ENCODE results near the gene AMBP. TPM values are rescaled to one million over a fixed set of nuclear protein-coding genes. Genes with fewer than 3 reads are reported as not detected.
A peak's percentile ranks its signal among the peaks of the same experiment; 100 is the strongest.

The AMBP gene
- total RNA-seq (2021) = 0.20 and 0.81 TPM in 2 replicates
- long read RNA-seq, partial matches to known transcripts = 0 of 4 reads
- long read RNA-seq, other reads (novel, unspliced or antisense) = 0 of 4 reads

- WGBS (ENCODE audit: extremely low coverage, insufficient read length, low lambda C conversion rate) = no CpG with 5 or more reads among the region's 16 CpGs
- H3K9ac ChIP-seq (ENCODE audit: extremely low read depth, insufficient read length, low read length) = no peak within 1 kb of the TSS
- no peak within 1 kb of the TSS for H2BK5ac ChIP-seq (ENCODE audit: insufficient read length, low read length)
- no peaks in the 10 kb centered on the region for H3K79me2 ChIP-seq (ENCODE audit: insufficient read depth, low read length)
- H3K79me1 ChIP-seq (ENCODE audit: insufficient read depth, low read depth, low read length, poor library complexity, severe bottlenecking) = no peaks in the 10 kb centered on the region
- H4K20me1 ChIP-seq (ENCODE audit: control insufficient read depth, insufficient read depth, insufficient read length) = no peaks in the 10 kb centered on the region
- H2BK12ac ChIP-seq (ENCODE audit: insufficient read length, low read depth, low read length) = no peak within 1 kb of the TSS
- no peak within 1 kb of the TSS for H4K91ac ChIP-seq (ENCODE audit: insufficient read length, low read depth, low read length)
- H3K36me3 Mint-ChIP-seq (ENCODE audit: insufficient read depth in 1 of 3, low read depth in 3 of 3) = no peaks in the 10 kb centered on the region
- no peak for DNase-seq
- H3K4me3 Mint-ChIP-seq = no peak within 1 kb of the TSS; a peak in 1 of 5 replicates
- no peak within 1 kb of the TSS for H3T11ph ChIP-seq (ENCODE audit: low read length)
- no peaks in the 10 kb centered on the region for H3K9me3 ChIP-seq (ENCODE audit: control insufficient read depth, low read depth, low read length)
- H3K14ac ChIP-seq (ENCODE audit: insufficient read depth, low read length) = no peak within 1 kb of the TSS; the same call in 1 of the 2 replicates
- H3K9me3 Mint-ChIP-seq = no peaks in the 10 kb centered on the region
- H2BK20ac ChIP-seq (ENCODE audit: low read depth, low read length, poor library complexity, severe bottlenecking) = no peak within 1 kb of the TSS
- no peak within 1 kb of the TSS for H4K8ac ChIP-seq (replicated peaks; ENCODE audit: insufficient read length, low read depth, low read length)
- H3K4me1 Mint-ChIP-seq = peaks cover 7 to 8% of the 10 kb centered on the region in 2 experiments; a peak in 3 of 4 replicates
- no peak within 1 kb of the TSS for H2BK15ac ChIP-seq (ENCODE audit: low read depth, low read length)
- H3K56ac ChIP-seq (ENCODE audit: insufficient read length, low read depth, low read length) = no peak within 1 kb of the TSS
- peaks cover 41% of the 10 kb centered on the region for H3K27me3 Mint-ChIP-seq (ENCODE audit: low read depth)
- no peaks in the 10 kb centered on the region for H3K23me2 ChIP-seq (ENCODE audit: insufficient read length, low read depth, low read length, poor library complexity, severe bottlenecking)
- no peak within 1 kb of the TSS for H3K23ac ChIP-seq (ENCODE audit: insufficient read length, low read depth, low read length)
- H3K4me1 ChIP-seq (ENCODE audit: insufficient read depth, low read length) = no peaks in the 10 kb centered on the region
- no peak within 1 kb of the TSS for H3K18ac ChIP-seq (ENCODE audit: insufficient read length, low read depth, low read length)
- no peak within 1 kb of the TSS for H2AFZ ChIP-seq (ENCODE audit: low read length)
- H3K4me2 ChIP-seq (ENCODE audit: insufficient read depth, insufficient read length, low read length) = no peak within 1 kb of the TSS
- no peak within 1 kb of the TSS for H2BK120ac ChIP-seq (ENCODE audit: low read depth, low read length, poor library complexity, severe bottlenecking)
- H2AK5ac ChIP-seq (ENCODE audit: insufficient read length, low read length) = no peak within 1 kb of the TSS
- no peak within 1 kb of the TSS for H4K5ac ChIP-seq (ENCODE audit: insufficient read length, low read depth, low read length)
- no peak within 1 kb of the TSS for H3K4ac ChIP-seq (ENCODE audit: low read depth, low read length)
- H3K27ac ChIP-seq (ENCODE audit: insufficient read length, low read depth, low read length) = no peak within 1 kb of the TSS
- TF ChIP-seq CTCF (conservative IDR thresholded peaks at IDR 0.05) = no peak
- peak within 1 kb of the TSS in 2 of 3 experiments; percentile 34 to 53; a peak in 1 of 7 replicates for H3K27ac Mint-ChIP-seq
- H3K27me3 ChIP-seq (ENCODE audit: insufficient read depth, low read length) = no peaks in the 10 kb centered on the region
Measured at GRCh38 chr9:114078021-114078780, at the start of gene AMBP. TSS of gene AMBP (minus strand) at chr9:114078300. CDS start at chr9:114078209, 91 bp downstream.
